A204.1 (cell line): ENCODE results near the gene ZNF518A.

Source experiments
- FAIRE-seq: peaks from 2 replicates; lab custom pipeline; 2012; peaks lifted over from hg19 to GRCh38; lab: Jason Lieb, UNC

The ZNF518A gene, protein sequence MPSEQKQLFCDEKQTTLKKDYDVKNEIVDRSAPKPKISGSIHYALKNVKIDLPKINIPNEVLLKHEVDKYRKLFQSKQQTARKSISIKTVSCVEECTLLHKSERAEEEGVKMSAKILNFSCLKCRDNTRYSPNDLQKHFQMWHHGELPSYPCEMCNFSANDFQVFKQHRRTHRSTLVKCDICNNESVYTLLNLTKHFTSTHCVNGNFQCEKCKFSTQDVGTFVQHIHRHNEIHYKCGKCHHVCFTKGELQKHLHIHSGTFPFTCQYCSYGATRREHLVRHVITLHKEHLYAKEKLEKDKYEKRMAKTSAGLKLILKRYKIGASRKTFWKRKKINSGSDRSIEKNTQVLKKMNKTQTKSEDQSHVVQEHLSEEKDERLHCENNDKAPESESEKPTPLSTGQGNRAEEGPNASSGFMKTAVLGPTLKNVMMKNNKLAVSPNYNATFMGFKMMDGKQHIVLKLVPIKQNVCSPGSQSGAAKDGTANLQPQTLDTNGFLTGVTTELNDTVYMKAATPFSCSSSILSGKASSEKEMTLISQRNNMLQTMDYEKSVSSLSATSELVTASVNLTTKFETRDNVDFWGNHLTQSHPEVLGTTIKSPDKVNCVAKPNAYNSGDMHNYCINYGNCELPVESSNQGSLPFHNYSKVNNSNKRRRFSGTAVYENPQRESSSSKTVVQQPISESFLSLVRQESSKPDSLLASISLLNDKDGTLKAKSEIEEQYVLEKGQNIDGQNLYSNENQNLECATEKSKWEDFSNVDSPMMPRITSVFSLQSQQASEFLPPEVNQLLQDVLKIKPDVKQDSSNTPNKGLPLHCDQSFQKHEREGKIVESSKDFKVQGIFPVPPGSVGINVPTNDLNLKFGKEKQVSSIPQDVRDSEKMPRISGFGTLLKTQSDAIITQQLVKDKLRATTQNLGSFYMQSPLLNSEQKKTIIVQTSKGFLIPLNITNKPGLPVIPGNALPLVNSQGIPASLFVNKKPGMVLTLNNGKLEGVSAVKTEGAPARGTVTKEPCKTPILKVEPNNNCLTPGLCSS (N-terminal part only)

DNA sequence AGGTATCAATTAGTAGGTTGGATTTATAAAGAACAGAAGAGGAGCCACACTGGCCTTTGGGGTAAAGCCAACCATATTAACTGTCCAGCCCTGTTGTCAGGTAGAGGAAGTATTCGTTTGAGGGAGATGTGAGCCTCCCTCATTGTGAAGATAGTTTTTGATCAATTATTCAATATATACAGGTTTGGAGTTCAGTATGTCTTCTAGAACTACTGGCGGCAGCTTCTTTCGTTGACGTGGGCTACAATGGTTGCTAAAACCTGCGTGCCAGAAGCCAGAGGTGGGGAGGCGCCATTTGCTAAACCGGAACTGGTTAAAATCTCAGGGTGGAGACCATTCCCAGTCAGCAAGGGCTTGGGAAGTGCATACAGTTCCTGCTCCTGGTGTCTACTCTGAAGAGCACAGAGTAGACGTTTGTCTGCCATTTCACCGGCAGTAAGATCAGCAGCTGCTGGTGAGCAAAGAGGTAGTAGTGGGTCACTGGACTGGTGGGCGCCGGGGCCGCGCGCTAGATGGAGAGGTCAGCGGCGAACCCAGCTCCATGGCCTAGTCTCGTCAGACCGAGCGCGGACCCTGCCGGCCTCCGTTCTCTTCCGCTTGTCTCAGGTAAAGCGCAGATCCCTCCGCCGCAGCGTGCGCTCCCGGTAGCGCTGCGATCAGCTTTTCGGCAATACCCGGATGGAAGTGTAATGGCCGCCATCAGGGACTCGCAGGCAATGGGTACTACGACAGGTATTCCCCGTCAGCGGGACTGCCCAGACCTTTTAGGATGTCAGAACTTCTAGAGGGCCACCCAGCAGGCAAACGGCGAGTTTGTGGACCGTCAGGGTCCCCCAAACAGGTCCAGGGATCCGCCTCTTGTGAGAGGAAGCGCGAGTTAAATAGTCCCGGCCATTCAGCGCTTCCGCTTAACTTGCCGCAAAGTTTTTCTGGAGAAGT, at the start of gene ZNF518A:
ZNF518A (plus strand) TSS at position 911 of the 939 bp plus-strand sequence. CDS start 26,026 bp downstream, outside the sequence.
- FAIRE-seq: no peak

DNA sequence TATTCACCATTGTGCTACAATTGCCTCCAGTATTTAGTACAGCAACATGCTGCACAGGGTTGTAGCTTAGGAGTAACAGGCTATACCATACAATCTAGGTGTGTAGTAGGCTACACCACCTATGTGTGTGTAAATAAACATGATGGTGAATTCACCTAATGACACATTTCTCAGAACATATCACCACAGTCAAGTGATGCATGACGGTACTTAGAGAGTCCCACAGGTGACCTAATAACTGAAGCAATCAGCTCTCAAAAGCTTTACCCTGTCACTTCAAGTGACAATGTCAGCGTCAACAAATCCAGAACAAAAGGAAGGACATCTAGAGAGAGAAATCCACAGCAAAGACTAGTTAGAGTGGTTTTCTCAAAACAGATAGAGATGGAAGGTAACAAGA, 47.9 kb upstream of the ZNF518A start:
- no peak for FAIRE-seq

- FAIRE-seq: no peak
Measured at GRCh38 chr10:96082748-96083147, 47.3 kb upstream of the ZNF518A start.

DNA sequence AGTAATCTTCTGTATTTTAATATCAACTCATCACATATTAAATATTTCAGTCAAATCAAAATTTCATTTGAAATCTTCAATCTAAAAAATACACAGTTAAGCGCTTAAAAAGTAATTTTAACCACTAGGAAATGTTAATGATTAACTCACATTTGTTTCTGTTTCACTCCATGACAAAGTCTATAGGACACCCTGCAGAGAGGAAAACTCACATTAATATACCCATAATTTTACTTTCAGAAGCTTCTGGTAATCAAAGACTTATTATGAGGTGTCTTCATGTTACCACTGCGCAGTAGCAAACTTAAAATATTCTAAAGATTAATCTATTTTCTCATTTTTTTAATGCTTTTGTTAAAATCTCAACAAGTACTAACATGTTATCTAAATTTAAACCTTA, 41.0 kb upstream of the ZNF518A start:
- peak; percentile 55 for FAIRE-seq

DNA sequence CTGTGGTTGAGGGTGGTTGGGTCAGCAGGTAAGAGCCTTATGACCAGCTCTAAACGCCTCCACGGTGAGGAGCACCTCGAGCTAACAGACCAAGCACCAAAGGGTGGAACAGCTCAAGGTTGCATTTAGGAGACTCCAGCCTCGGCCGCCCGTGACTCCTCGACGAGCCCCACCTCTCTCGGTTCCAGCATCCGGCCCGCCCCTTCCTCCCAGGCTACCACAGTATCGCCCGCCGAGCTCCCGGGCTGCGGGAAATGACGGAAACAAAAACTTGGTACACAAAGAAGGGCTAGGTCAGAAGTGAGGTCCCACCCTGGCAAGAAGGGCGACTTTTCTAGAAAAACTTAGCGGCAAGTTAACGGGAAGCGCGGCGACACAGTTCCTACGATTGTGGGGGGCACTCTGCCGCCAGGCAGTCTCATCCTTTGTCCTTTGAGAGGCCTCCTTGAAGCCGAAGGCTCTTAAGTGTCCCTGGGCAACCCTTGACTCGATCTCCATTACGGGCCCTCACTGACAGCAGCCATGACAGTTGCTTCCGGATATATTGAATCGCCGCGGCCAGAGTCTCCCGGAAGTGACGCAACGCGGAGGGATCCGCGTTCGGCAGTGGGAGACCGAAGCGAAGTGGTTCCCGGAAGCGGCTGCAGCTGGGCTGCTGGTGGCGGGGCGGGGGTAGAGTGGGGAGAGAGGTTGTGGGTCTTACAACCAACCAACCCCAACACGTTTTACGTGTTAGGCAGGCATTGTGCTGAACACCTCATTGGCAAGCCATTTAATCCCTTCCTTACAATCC, 40.2 kb upstream of the ZNF518A start:
- FAIRE-seq: no peak

- no peak for FAIRE-seq
Measured at GRCh38 chr10:96090463-96090800, 39.7 kb upstream of the ZNF518A start.

GRCh38 chr10:96092999-96093767, 36.9 kb upstream of the ZNF518A start:
- no peak for FAIRE-seq

DNA sequence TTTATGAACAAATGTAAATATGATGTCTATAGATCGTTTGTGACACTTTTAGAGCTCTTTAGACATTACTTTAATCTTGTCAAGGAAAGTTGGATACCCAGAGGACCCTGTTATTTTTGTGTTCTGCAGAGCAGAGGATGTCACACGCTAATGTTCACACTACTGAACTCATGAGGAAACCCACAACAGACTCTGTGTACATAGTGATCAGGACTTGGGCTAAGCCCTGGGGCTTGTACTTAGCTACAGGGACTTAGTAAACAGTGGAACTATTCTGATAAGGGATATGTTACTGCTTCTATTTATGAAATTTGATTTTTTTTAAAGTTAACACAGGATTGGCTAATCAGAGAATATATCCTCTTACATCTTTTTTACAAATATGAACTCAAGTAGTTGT, 36.1 kb upstream of the ZNF518A start:
- no peak for FAIRE-seq

- FAIRE-seq: no peak
Measured at GRCh38 chr10:96096958-96097357, 33.1 kb upstream of the ZNF518A start.

DNA sequence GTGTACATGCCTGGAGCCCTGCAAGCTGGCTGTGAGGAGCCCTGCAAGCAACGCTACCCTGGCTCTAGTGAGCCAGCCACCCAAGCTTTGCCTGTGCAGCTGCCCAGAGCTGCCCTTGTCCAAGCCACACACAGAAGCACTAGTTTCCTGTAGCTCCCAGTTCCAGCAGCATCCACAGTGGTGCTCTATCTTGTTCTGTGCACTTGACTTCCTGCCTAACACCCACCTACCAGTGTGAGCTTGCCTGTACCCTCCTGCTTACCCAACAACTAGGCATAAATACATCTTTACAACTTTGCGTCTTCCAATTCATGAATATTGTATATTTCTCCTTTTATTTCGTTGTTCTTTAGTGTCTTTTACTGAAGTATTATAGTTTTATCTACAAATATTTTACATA, 32.2 kb upstream of the ZNF518A start:
- no peak for FAIRE-seq

DNA sequence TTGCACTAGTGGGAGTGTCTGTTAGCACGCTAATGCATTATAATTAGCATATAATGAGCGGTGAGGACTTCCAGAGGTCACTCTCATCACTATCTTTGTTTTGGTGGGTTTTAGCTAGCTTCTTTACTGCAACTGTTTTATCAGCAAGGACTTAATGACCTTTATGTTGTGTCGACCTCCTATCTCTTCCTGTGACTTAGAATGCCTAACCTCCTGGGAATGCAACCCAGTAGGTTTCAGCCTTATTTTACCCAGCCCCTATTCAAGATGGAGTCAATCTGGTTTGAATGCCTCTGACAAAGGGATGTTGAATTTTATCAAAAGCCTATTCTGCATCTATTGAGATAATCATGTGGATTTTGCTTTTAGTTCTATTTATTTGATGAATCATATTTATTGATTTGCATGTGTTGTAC, 22.5 kb upstream of the ZNF518A start:
- no peak for FAIRE-seq

DNA sequence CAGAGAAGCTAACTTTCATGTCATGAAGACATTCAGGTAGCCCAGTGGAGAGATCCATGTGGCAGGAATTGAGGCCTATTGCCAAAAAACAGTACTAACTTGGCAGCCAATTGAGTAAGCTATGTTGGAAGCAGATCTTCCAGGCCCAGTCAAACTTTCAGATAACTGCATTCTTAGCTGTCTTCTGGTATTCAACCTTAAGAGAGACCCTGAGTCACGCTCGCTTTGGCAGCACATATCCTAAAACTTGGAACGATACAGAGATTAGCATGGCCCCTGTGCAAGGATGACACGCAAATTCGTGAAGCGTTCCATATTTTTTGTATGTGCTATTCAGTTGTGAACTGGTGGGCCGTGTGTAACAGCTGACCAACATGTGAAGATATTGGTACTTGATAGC, 17.6 kb upstream of the ZNF518A start:
- FAIRE-seq: no peak

DNA sequence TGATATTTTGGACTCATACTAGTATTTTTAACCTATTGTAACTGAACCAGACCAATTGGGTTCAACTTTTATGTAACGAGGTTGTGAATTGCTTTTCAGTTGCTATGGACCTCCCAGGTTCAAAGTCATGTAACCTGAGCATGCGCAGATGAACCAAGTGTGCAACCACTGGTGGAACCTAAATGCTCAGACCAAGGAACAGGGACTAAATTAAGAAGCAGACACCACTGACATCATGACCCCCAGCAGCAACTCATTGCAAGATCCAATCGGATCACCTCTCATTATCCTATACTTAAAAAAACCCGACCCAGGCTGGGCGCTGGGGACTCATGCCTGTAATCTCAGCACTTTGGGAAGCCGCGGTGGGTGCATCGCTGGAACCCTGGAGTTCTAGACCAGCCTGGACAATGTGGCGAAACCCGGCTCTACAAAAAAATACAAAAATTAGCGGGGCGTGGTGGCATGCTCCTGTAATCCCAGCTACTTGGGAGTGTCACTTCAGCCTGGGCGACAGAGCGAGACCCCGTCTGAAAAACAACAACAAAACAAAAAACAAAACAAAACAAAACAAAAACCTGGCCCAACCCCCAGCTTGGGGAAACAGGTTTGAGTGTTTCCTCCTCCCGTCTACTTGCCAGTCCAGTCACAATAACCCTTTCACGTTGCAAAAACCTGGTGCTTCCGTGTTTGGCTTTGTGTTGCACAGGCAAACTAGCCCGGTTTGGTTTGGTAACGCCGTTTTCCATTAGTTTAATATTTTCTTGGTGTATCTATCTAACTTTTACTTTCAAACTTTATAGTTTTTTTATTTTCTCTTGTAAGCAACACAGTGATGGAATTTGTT, 11.3 kb upstream of the ZNF518A start:
- FAIRE-seq: no peak

- FAIRE-seq: peak; percentile 32
Measured at GRCh38 chr10:96122824-96123223, 7.3 kb upstream of the ZNF518A start.

- no peak for FAIRE-seq
Measured at GRCh38 chr10:96124230-96125141, 5.6 kb upstream of the ZNF518A start.

GRCh38 chr10:96125142-96125515, 5.0 kb upstream of the ZNF518A start:
- FAIRE-seq: no peak

DNA sequence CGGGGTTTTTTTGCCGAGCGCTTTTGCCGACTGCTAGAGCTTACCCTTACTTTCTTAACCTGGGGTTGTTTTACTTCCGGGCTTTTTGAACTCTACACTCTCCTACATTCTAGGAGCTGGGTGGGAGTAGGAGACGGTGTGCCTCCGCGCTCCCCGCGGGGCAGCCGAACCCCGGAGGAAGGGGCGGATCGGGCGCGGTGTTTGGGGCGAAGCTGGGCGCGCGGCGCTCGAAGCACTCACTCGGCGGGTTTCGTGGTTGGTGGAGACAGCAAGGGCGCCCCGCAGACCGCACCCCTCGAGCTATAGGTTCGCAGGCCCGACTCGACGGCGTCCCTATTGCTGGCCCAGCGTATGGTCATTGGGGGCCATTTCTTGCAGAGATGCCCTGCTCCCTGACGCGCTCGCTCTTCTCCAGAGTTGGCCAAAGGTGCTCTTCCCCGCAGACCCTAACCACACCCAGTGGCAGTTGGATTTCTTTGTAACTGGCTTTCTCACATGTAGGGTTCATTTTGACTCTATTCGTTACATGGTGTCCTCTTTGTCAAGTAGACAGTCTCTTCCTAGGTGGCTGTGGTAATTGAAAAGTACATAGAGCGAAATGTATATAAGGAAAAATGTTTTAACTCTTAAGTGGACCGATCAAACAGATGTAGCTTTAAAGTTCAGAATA, 364 bp downstream of the ZNF518A start:
- FAIRE-seq: peak; percentile 49

DNA sequence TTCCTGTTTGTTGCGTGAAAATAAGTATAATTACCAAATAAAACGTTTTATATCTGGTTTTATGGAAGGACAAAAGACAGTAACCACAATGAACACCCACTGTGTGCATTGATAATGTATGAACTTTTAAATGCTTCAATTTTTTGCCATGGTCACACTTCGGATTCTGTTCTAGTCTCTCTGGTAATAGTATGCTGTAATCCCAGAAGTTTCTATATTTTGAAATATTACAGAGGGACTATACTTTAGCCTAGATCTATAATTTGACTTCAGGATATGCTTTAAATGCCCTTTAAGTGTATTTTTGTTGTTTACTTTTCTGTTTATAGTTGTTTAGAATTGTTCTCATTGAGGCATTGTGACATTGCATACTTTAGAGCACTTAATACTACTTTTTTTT, 1.5 kb downstream of the ZNF518A start:
- no peak for FAIRE-seq
